Karpas-422 (cell line): ENCODE measurements around the gene TENM4. TPM values are rescaled to one million over a fixed set of nuclear protein-coding genes. Genes with fewer than 3 reads are reported as not detected.

Source experiments
- DNase-seq: peaks from one replicate; pipeline ENCODE4 v3.0.0-alpha.2; 2015
- H2AFZ ChIP-seq: fragments of 200-600 bp; sonication (generic); 2 replicates; pipeline ENCODE4 v1.6.1; 2014; ENCODE audit warnings: antibody characterized with exemption, low read length, mixed read lengths
- H3K27ac ChIP-seq: fragments of 200-600 bp; sonication (generic); 2 replicates; pipeline ENCODE4 v1.5.1; 2014; ENCODE audit warnings: mild to moderate bottlenecking, low read length, moderate library complexity
- H3K27me3 ChIP-seq: fragments of 200-600 bp; sonication (generic); 2 replicates; pipeline ENCODE4 v1.6.1; 2014; ENCODE audit warnings: low read length, mixed read lengths
- H3K36me3 ChIP-seq: fragments of 200-600 bp; sonication (generic); 2 replicates; pipeline ENCODE4 v1.6.1; 2014; ENCODE audit warnings: low read length, mixed read lengths; ENCODE audit not compliant: insufficient read depth
- H3K4me1 ChIP-seq: fragments of 200-600 bp; sonication (generic); 2 replicates; pipeline ENCODE4 v1.6.1; 2014; ENCODE audit warnings: mild to moderate bottlenecking, low read length, mixed read lengths
- H3K4me2 ChIP-seq: fragments of 200-600 bp; sonication (generic); 2 replicates; pipeline ENCODE4 v1.6.1; 2014; ENCODE audit warnings: low read length, low read depth, mild to moderate bottlenecking; ENCODE audit not compliant: poor library complexity, severe bottlenecking
- H3K4me3 ChIP-seq: fragments of 200-600 bp; sonication (generic); 2 replicates; pipeline ENCODE4 v1.5.1; 2014; ENCODE audit warnings: mild to moderate bottlenecking, antibody characterized with exemption, low read length, mixed read lengths
- H3K79me2 ChIP-seq: fragments of 200-600 bp; sonication (generic); 2 replicates; pipeline ENCODE4 v1.6.1; 2014; ENCODE audit warnings: mild to moderate bottlenecking, low read length, mixed read lengths
- H3K9ac ChIP-seq: fragments of 200-600 bp; sonication (generic); 2 replicates; pipeline ENCODE4 v1.6.0; 2014; ENCODE audit warnings: low read length
- H3K9me2 ChIP-seq: fragments of 200-600 bp; sonication (generic), shearing (Covaris generic); replicated peaks from 2 replicates; pipeline ENCODE4 v1.6.0; 2014; ENCODE audit warnings: mild to moderate bottlenecking, low read length, moderate library complexity; ENCODE audit not compliant: insufficient read depth
- H3K9me3 ChIP-seq: fragments of 300-700, 200-600 bp; sonication (generic); 2 replicates; pipeline ENCODE4 v1.6.1; 2014; ENCODE audit warnings: low read length, mixed read lengths
- H4K20me1 ChIP-seq: fragments of 200-600 bp; sonication (generic); 2 replicates; pipeline ENCODE4 v1.6.1; 2014; ENCODE audit warnings: mild to moderate bottlenecking, antibody characterized with exemption, low read length, low read depth; ENCODE audit not compliant: insufficient read depth
- total RNA-seq: library from RNA; depleted of rRNA; stranded (reverse); fragments of >200 nt; shearing (Covaris generic); gene quantifications from 2 replicates; pipeline ENCODE4 v1.2.3, GENCODE V29; 2014; ENCODE audit warnings: low replicate concordance

Gene TENM4
- total RNA-seq, 1 experiment from 2014 or later = not detected

DNA sequence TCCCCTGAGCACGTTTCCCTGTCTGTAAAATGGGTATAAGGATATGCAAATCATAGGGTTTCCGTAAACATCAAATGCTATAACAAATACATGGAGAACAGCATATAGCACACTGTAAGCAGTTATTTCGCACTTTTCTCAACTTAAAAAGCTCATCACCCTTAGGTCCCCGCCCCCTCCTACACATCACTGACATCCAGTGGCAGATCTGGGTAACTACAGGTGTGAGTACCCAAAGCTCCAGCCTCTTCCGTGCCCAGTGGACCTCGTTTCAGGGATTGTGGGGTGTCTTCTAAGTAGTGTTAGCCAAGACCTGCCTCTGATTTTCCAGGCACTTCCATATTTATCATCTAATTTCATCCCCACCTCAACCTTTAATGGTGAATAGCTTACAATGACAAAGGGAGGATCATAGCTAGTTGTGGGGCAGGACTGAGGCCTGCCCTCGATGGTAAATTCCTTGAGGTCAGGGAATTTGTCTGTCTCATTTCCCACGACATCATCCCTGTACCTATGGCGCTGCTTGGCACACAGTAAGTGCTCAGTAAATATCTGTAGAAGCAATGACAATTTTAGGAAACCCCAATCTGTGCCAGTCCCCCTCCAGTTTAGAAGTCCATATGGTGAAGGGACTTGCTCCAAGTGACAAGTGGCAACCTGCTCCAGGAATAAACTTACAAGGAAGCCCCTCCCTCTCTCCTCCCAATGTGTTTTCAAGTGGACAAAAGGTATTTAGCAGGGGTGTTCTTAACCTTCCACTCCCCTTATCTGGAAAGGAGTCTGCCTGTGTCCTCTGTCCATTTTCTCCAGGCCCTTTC is 340.5 kb downstream of the TENM4 start:
- H2AFZ ChIP-seq = no peak overlapping the region
- H3K4me2 ChIP-seq = no peak overlapping the region
- peak; percentile 84 for DNase-seq

GRCh38 chr11:79098146-79098545 is 342.7 kb downstream of the TENM4 start:
- H2AFZ ChIP-seq = no peak overlapping the region
- no peaks in the 10 kb centered on the region for H3K36me3 ChIP-seq
- DNase-seq = no peak
- no peak overlapping the region for H3K4me3 ChIP-seq
- no peak overlapping the region for H3K4me2 ChIP-seq
- H4K20me1 ChIP-seq = no peaks in the 10 kb centered on the region
- H3K9me2 ChIP-seq = no peaks in the 10 kb centered on the region
- H3K4me1 ChIP-seq = no peaks in the 10 kb centered on the region
- no peak overlapping the region for H3K9ac ChIP-seq
- H3K27me3 ChIP-seq = no peaks in the 10 kb centered on the region
- H3K79me2 ChIP-seq = no peaks in the 10 kb centered on the region
- H3K27ac ChIP-seq = no peak overlapping the region
- H3K9me3 ChIP-seq = no peaks in the 10 kb centered on the region

More for the DNA sequence above, 340.5 kb downstream of the TENM4 start:
- Histone ChIP-seq H3K9ac (no peak overlapping the region), H3K9me2 (no peaks in the 10 kb centered on the region), H3K9me3 (no peaks in the 10 kb centered on the region), H3K79me2 (no peaks in the 10 kb centered on the region), H3K4me1 (no peaks in the 10 kb centered on the region), H3K27me3 (no peaks in the 10 kb centered on the region), H3K4me3 (no peak overlapping the region), H4K20me1 (no peaks in the 10 kb centered on the region), H3K27ac (no peak overlapping the region), H3K36me3 (no peaks in the 10 kb centered on the region)

DNA sequence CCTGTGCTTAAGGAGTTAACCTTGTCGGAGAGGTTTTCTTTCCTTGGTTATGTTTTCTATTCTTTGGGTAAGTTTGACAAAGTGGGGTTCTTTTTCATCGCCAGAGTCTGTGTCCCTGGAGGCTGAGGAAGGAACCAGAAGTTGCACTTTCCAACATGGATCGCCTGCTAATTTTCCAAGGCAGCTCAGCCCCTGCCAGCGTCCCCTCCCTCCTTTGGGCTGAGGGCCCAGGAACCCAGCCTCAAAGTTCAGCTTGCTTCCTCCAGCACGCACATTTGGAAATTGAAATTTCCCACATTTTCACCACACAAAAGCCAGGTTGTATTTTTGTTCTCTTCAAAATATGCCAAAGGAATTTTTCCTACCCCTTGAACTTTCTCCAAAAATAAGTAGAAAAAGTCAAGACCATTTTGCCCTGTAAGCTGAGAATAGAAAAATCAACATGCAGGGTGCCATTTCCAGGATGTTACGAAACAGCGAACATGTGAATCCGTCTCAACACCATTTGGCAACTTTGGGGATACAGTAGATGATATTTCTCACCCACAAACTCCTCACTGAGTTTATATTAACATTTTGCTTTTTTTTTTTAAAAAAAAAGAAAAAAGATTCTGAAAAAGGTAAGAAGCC is 343.5 kb downstream of the TENM4 start:
- DNase-seq = no peak
- H3K27me3 ChIP-seq = no peaks in the 10 kb centered on the region
- no peak overlapping the region for H3K4me3 ChIP-seq
- H3K36me3 ChIP-seq = no peaks in the 10 kb centered on the region
- H3K9ac ChIP-seq = no peak overlapping the region
- no peaks in the 10 kb centered on the region for H3K9me2 ChIP-seq
- no peaks in the 10 kb centered on the region for H4K20me1 ChIP-seq
- H3K27ac ChIP-seq = no peak overlapping the region
- H2AFZ ChIP-seq = no peak overlapping the region
- H3K4me1 ChIP-seq = no peaks in the 10 kb centered on the region
- H3K79me2 ChIP-seq = no peaks in the 10 kb centered on the region
- H3K9me3 ChIP-seq = no peaks in the 10 kb centered on the region
- H3K4me2 ChIP-seq = no peak overlapping the region

- Histone ChIP-seq H3K9me2 (no peaks in the 10 kb centered on the region), H3K4me2 (no peak overlapping the region), H4K20me1 (no peaks in the 10 kb centered on the region), H2AFZ (no peak overlapping the region), H3K27ac (no peak overlapping the region), H3K27me3 (no peaks in the 10 kb centered on the region), H3K4me1 (no peaks in the 10 kb centered on the region), H3K9me3 (no peaks in the 10 kb centered on the region), H3K9ac (no peak overlapping the region), H3K79me2 (no peaks in the 10 kb centered on the region), H3K4me3 (no peak overlapping the region), H3K36me3 (no peaks in the 10 kb centered on the region)
- DNase-seq = no peak
Measured at GRCh38 chr11:79095424-79095823, 345.4 kb downstream of the TENM4 start.

GRCh38 chr11:79094616-79095015 is 346.2 kb downstream of the TENM4 start:
- no peak overlapping the region for H3K4me2 ChIP-seq
- H3K79me2 ChIP-seq = no peaks in the 10 kb centered on the region
- no peaks in the 10 kb centered on the region for H3K4me1 ChIP-seq
- H3K9ac ChIP-seq = no peak overlapping the region
- no peak overlapping the region for H3K27ac ChIP-seq
- DNase-seq = no peak
- H3K27me3 ChIP-seq = no peaks in the 10 kb centered on the region
- H2AFZ ChIP-seq = no peak overlapping the region
- no peaks in the 10 kb centered on the region for H3K36me3 ChIP-seq
- H3K9me3 ChIP-seq = no peaks in the 10 kb centered on the region
- H3K9me2 ChIP-seq = no peaks in the 10 kb centered on the region
- H4K20me1 ChIP-seq = no peaks in the 10 kb centered on the region
- no peak overlapping the region for H3K4me3 ChIP-seq

DNA sequence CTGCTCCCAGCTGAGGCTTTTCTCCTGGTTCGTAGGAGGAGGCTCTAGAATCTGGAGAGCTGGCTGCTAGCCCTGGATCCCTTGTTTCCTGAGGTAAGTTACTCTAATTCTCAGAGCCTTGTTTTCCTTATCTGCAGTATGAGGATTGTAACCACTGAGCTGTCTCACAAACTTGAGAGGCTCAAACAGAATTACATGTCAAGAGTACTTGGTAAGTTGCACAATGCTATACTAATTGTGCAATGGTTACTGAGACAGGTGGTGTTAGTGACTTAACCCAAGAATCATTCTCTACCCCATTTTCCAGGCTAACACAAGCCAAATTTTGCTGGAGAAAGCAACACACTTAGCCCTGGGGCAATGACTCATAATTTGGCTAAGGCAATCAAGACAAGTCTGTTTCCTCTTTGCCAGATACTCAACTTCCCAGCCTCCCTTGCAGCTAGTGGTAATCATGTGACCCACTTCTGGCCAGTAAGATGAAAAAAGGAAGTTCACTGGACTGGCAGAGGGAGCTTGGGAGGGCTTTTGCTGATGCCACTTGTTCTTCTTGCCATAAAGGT is 348.0 kb downstream of the TENM4 start:
- no peak overlapping the region for H2AFZ ChIP-seq
- no peak overlapping the region for H3K27ac ChIP-seq
- DNase-seq = peak; percentile 62
- H3K27me3 ChIP-seq = no peaks in the 10 kb centered on the region
- H3K9ac ChIP-seq = no peak overlapping the region
- H4K20me1 ChIP-seq = no peaks in the 10 kb centered on the region
- no peaks in the 10 kb centered on the region for H3K79me2 ChIP-seq
- no peaks in the 10 kb centered on the region for H3K4me1 ChIP-seq
- no peak overlapping the region for H3K4me2 ChIP-seq
- H3K4me3 ChIP-seq = no peak overlapping the region
- H3K9me2 ChIP-seq = no peaks in the 10 kb centered on the region
- H3K36me3 ChIP-seq = no peaks in the 10 kb centered on the region
- no peaks in the 10 kb centered on the region for H3K9me3 ChIP-seq

GRCh38 chr11:79090191-79090705 is 350.6 kb downstream of the TENM4 start:
- H3K9me2 ChIP-seq = no peaks in the 10 kb centered on the region

DNA sequence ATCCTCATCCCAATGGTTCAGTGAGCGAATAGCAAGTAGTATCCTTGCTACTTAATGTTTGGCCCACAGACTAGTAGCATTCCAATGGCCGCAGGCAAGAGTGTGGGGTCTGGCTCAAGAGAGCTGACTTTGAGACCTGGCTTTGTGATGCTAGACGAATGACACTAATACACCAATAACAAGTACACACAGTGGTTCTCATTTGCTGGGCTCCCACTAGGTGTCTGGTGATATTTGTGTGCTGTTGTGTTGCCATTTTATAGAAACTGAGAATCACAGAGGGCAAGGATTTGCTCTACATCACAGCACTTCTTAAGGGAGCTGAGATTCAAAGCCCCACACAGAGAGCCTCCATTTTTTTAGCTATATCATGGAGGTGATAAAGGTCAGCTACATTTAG is 351.2 kb downstream of the TENM4 start:
- no peaks in the 10 kb centered on the region for H3K36me3 ChIP-seq
- H3K9ac ChIP-seq = no peak overlapping the region
- H3K4me3 ChIP-seq = no peak overlapping the region
- H4K20me1 ChIP-seq = no peaks in the 10 kb centered on the region
- H3K4me2 ChIP-seq = no peak overlapping the region
- no peak overlapping the region for H3K27ac ChIP-seq
- no peaks in the 10 kb centered on the region for H3K9me2 ChIP-seq
- H3K79me2 ChIP-seq = no peaks in the 10 kb centered on the region
- no peak overlapping the region for H2AFZ ChIP-seq
- no peaks in the 10 kb centered on the region for H3K27me3 ChIP-seq
- no peak for DNase-seq
- no peaks in the 10 kb centered on the region for H3K9me3 ChIP-seq
- no peaks in the 10 kb centered on the region for H3K4me1 ChIP-seq

More at GRCh38 chr11:79090191-79090705, 350.6 kb downstream of the TENM4 start:
- H2AFZ ChIP-seq = no peak overlapping the region
- H3K27ac ChIP-seq = no peak overlapping the region
- no peaks in the 10 kb centered on the region for H3K79me2 ChIP-seq
- no peak overlapping the region for H3K4me2 ChIP-seq
- H4K20me1 ChIP-seq = no peaks in the 10 kb centered on the region
- no peak for DNase-seq
- no peaks in the 10 kb centered on the region for H3K36me3 ChIP-seq
- no peaks in the 10 kb centered on the region for H3K4me1 ChIP-seq
- H3K4me3 ChIP-seq = no peak overlapping the region
- H3K9me3 ChIP-seq = no peaks in the 10 kb centered on the region
- H3K9ac ChIP-seq = no peak overlapping the region
- no peaks in the 10 kb centered on the region for H3K27me3 ChIP-seq
